IMR-90 (cell line): ENCODE measurements around the gene CHI3L1. TPM values are rescaled to one million over a fixed set of nuclear protein-coding genes. Genes with fewer than 3 reads are reported as not detected.

ENCODE experiments used
- ATAC-seq: fragments of 200-7000 bp; cut with Tn5 transposase; 2 replicates; pipeline ENCODE4 v1.9.1; 2020; ENCODE audit warnings: low read depth, mild to moderate bottlenecking, moderate library complexity
- BruUV-seq: library from RNA; stranded (reverse); fragments of 400-500 nt; replicated peaks from 2 replicates; lab custom pipeline; 2021; lab: Mats Ljungman, UMichigan
- CTCF ChIA-PET: fragments of 300-600 bp; formaldehyde crosslinking; extraction: SDS; loops from one replicate; lab custom pipeline; 2021; ENCODE audit warnings: antibody characterized with exemption; lab: Yijun Ruan, JAX
- POLR2A ChIA-PET: fragments of 300-600 bp; sonication (Branson Sonifier 250); formaldehyde crosslinking; loops from one replicate; lab custom pipeline; 2022; ENCODE audit warnings: antibody characterized with exemption; ENCODE audit not compliant: unreplicated experiment; lab: Charles Lee
- DNase-seq: peaks from one replicate; pipeline ENCODE4 v3.0.0; 2013
- H2AFZ ChIP-seq: replicated peaks from 2 replicates; pipeline ENCODE3; 2013; ENCODE audit warnings: low read length, mild to moderate bottlenecking; ENCODE audit not compliant: poor library complexity
- H2AK5ac ChIP-seq: 2 replicates; pipeline ENCODE4 v1.6.1; 2013; ENCODE audit warnings: low read depth, low read length, inconsistent platforms
- H2AK9ac ChIP-seq: replicated peaks from 2 replicates; pipeline ENCODE3; 2013; ENCODE audit warnings: mild to moderate bottlenecking, low read depth, low read length, moderate library complexity; ENCODE audit not compliant: poor library complexity
- H2BK120ac ChIP-seq: 2 replicates; pipeline ENCODE4 v1.6.1; 2013; ENCODE audit warnings: low read depth, low read length, inconsistent platforms
- H2BK15ac ChIP-seq: 3 replicates; pipeline ENCODE4 v1.6.1; 2013; ENCODE audit warnings: low read depth, low read length, inconsistent platforms
- H2BK20ac ChIP-seq: 2 replicates; pipeline ENCODE4 v1.6.1; 2013; ENCODE audit warnings: low read depth, mild to moderate bottlenecking, inconsistent platforms, low read length, moderate library complexity
- H2BK5ac ChIP-seq: 2 replicates; pipeline ENCODE4 v1.6.1; 2013; ENCODE audit warnings: mild to moderate bottlenecking, low read depth, low read length, inconsistent platforms; ENCODE audit not compliant: poor library complexity, severe bottlenecking
- H3K14ac ChIP-seq: replicated peaks from 2 replicates; pipeline ENCODE4 v1.6.1; 2013; ENCODE audit warnings: low read depth, low read length, inconsistent platforms
- H3K18ac ChIP-seq: 2 replicates; pipeline ENCODE4 v1.6.1; 2013; ENCODE audit warnings: low read depth, low read length, control low read depth
- H3K23ac ChIP-seq: 2 replicates; pipeline ENCODE4 v1.6.1; 2013; ENCODE audit warnings: low read depth, low read length, inconsistent platforms
- H3K27ac ChIP-seq: 2 replicates; pipeline ENCODE4 v1.5.1; 2013; ENCODE audit warnings: mild to moderate bottlenecking, control low read depth, low read length; ENCODE audit not compliant: insufficient read depth
- H3K27me3 ChIP-seq: 2 replicates; pipeline ENCODE4 v1.6.1; 2013; ENCODE audit warnings: low read length; ENCODE audit not compliant: control insufficient read depth, insufficient read depth
- H3K36me3 ChIP-seq: 2 replicates; pipeline ENCODE4 v1.6.1; 2013; ENCODE audit warnings: low read length, mixed read lengths; ENCODE audit not compliant: control insufficient read depth, insufficient read depth
- H3K4ac ChIP-seq: 2 replicates; pipeline ENCODE4 v1.6.1; 2013; ENCODE audit warnings: low read depth, low read length, inconsistent platforms
- H3K4me1 ChIP-seq: 2 replicates; pipeline ENCODE4 v1.6.1; 2013; ENCODE audit warnings: low read length, mixed read lengths; ENCODE audit not compliant: control insufficient read depth, insufficient read depth
- H3K4me2 ChIP-seq: 2 replicates; pipeline ENCODE4 v1.6.1; 2013; ENCODE audit warnings: low read depth, mild to moderate bottlenecking, control low read depth, low read length, moderate library complexity
- H3K4me3 ChIP-seq: 2 replicates; pipeline ENCODE4 v1.5.1; 2013; ENCODE audit warnings: low read depth, mild to moderate bottlenecking, control low read depth, low read length, moderate library complexity; ENCODE audit not compliant: insufficient read depth
- H3K56ac ChIP-seq: 2 replicates; pipeline ENCODE4 v1.6.1; 2013; ENCODE audit warnings: low read length, inconsistent platforms; ENCODE audit not compliant: insufficient read depth; ENCODE audit errors: extremely low read depth
- H3K79me1 ChIP-seq, 2 experiments: 2 replicates each; pipeline ENCODE4 v1.6.1; 2013; ENCODE audit warnings: low read length in 2 of 2, inconsistent platforms in 1 of 2, low read depth in 1 of 2
- H3K9ac ChIP-seq: 2 replicates; pipeline ENCODE4 v1.6.1; 2013; ENCODE audit warnings: low read depth, low read length, control low read depth
- H3K9me1 ChIP-seq: 2 replicates; pipeline ENCODE4 v1.6.1; 2013; ENCODE audit warnings: low read length, inconsistent platforms; ENCODE audit not compliant: insufficient read depth
- H3K9me3 ChIP-seq: 2 replicates; pipeline ENCODE4 v1.6.1; 2013; ENCODE audit warnings: low read length; ENCODE audit not compliant: control insufficient read depth, insufficient read depth
- H4K20me1 ChIP-seq: 2 replicates; pipeline ENCODE4 v1.6.1; 2013; ENCODE audit warnings: low read length, inconsistent platforms; ENCODE audit not compliant: insufficient read depth
- H4K5ac ChIP-seq: 2 replicates; pipeline ENCODE4 v1.6.1; 2013; ENCODE audit warnings: mild to moderate bottlenecking, low read depth, low read length, control low read depth
- H4K8ac ChIP-seq, 2 experiments: 2 replicates each; pipeline ENCODE4 v1.6.1; 2013; ENCODE audit warnings: low read depth in 2 of 2, low read length in 2 of 2, control low read depth in 1 of 2, inconsistent platforms in 1 of 2
- H4K91ac ChIP-seq: 2 replicates; pipeline ENCODE4 v1.6.1; 2013; ENCODE audit warnings: low read depth, low read length, inconsistent platforms; ENCODE audit not compliant: insufficient read depth
- BHLHE40 ChIP-seq: fragments of 150-350 bp; IDR thresholded peaks from 2 replicates; pipeline ENCODE4 v1.6.1; 2016; ENCODE audit warnings: mild to moderate bottlenecking, low read depth, low read length
- CEBPB ChIP-seq: IDR thresholded peaks from 2 replicates; pipeline ENCODE4 v1.6.1; 2012; ENCODE audit warnings: low read depth, low read length, improper control_type of control experiment
- CHD1 ChIP-seq: IDR thresholded peaks from 2 replicates; pipeline ENCODE4 v1.6.1; 2012; ENCODE audit warnings: low read depth, low read length, improper control_type of control experiment
- CTCF ChIP-seq: conservative IDR thresholded peaks from 2 replicates; pipeline ENCODE4 v1.5.1; 2012; ENCODE audit warnings: mild to moderate bottlenecking, low read depth, low read length, improper control_type of control experiment
- ELK1 ChIP-seq: fragments of 150-350 bp; IDR thresholded peaks from 2 replicates; pipeline ENCODE4 v1.6.1; 2016; ENCODE audit warnings: low read depth, mild to moderate bottlenecking, low read length, moderate library complexity, borderline replicate concordance
- FOS ChIP-seq: fragments of 150-350 bp; IDR thresholded peaks from 2 replicates; pipeline ENCODE4 v1.6.1; 2016; ENCODE audit warnings: low read depth, low read length
- MAFK ChIP-seq: IDR thresholded peaks from 2 replicates; pipeline ENCODE4 v1.6.1; 2012; ENCODE audit warnings: low read depth, low read length, improper control_type of control experiment
- MAZ ChIP-seq: IDR thresholded peaks from 2 replicates; pipeline ENCODE4 v1.6.1; 2012; ENCODE audit warnings: low read depth, mild to moderate bottlenecking, low read length, improper control_type of control experiment, moderate library complexity, borderline replicate concordance
- MXI1 ChIP-seq: IDR thresholded peaks from 2 replicates; pipeline ENCODE4 v1.6.1; 2012; ENCODE audit warnings: low read depth, mild to moderate bottlenecking, low read length, moderate library complexity, borderline replicate concordance
- NFE2L2 ChIP-seq: fragments of 150-350 bp; IDR thresholded peaks from 2 replicates; pipeline ENCODE4 v1.6.1; 2016; ENCODE audit warnings: low read depth, mild to moderate bottlenecking, low read length
- POLR2A ChIP-seq: IDR thresholded peaks from 2 replicates; pipeline ENCODE4 v1.6.1; 2012; ENCODE audit warnings: mild to moderate bottlenecking, low read depth, low read length
- RAD21 ChIP-seq: IDR thresholded peaks from 2 replicates; pipeline ENCODE4 v1.6.1; 2012; ENCODE audit warnings: low read length, improper control_type of control experiment
- RCOR1 ChIP-seq: IDR thresholded peaks from 2 replicates; pipeline ENCODE4 v1.6.1; 2012; ENCODE audit warnings: mild to moderate bottlenecking, low read length, improper control_type of control experiment; ENCODE audit not compliant: insufficient replicate concordance
- RFX5 ChIP-seq: IDR thresholded peaks from 2 replicates; pipeline ENCODE4 v1.8.0; 2012; ENCODE audit warnings: low read depth, mild to moderate bottlenecking, low read length, moderate library complexity
- SMC3 ChIP-seq: fragments of 150-350 bp; IDR thresholded peaks from 2 replicates; pipeline ENCODE4 v1.6.1; 2016; ENCODE audit warnings: low read depth, mild to moderate bottlenecking, antibody characterized with exemption, low read length, moderate library complexity
- USF2 ChIP-seq: fragments of 150-350 bp; IDR thresholded peaks from 2 replicates; pipeline ENCODE4 v1.6.1; 2017; ENCODE audit warnings: mild to moderate bottlenecking, antibody characterized with exemption, low read length, low read depth
- dilution Hi-C: fragments of 300-500 bp; cut with HindIII; formaldehyde crosslinking; loops from one replicate; pipeline ENCODE4 v1.14.3; 2018; ENCODE audit warnings: low sequenced_read_pairs; ENCODE audit not compliant: unreplicated experiment
- in situ Hi-C: fragments of 300-500 bp; cut with MboI; formaldehyde crosslinking; loops from 3 replicates; pipeline ENCODE4 v1.14.3; 2019; ENCODE audit warnings: low sequenced_read_pairs, inconsistent platforms, mixed read lengths
- intact Hi-C: fragments of 100-400 bp; cut with micrococcal nuclease; formaldehyde crosslinking; loops from 2 replicates; pipeline ENCODE4 v1.10.0; 2022
- polyA plus RNA-seq, 3 experiments: library from polyadenylated mRNA; depleted of rRNA; stranded (reverse); fragments of >200 nt; gene quantifications; 2 replicates each; pipeline ENCODE4 v1.2.3, GENCODE V29; 2012; ENCODE audit warnings: low replicate concordance in 1 of 3
- total RNA-seq: library from RNA; depleted of rRNA; stranded (reverse); fragments of >200 nt; gene quantifications from 2 replicates; pipeline ENCODE4 v1.2.3, GENCODE V29; 2012

Gene CHI3L1
- total and polyA plus RNA-seq, 2 of the 4 experiments (the other 2 are of a cell fraction), result 0.17 TPM; not detected in 1

- Histone ChIP-seq H4K20me1 (no peaks in the 10 kb centered on the region), H4K8ac (no peak overlapping the region), H3K27ac (no peak overlapping the region), H3K4me1 (no peaks in the 10 kb centered on the region), H4K5ac (no peak overlapping the region), H3K36me3 (no peaks in the 10 kb centered on the region), H3K9me1 (no peaks in the 10 kb centered on the region), H2BK120ac (no peak overlapping the region), H2BK15ac (no peak overlapping the region), H2AK5ac (no peak overlapping the region), H3K79me1 (no peaks in the 10 kb centered on the region), H3K9me3 (no peaks in the 10 kb centered on the region), H3K4me3 (no peak overlapping the region), H2AFZ (no peak overlapping the region), H2BK5ac (no peak overlapping the region), H3K18ac (no peak overlapping the region), H2BK20ac (no peak overlapping the region), H3K4ac (no peak overlapping the region), H3K27me3 (peaks cover 11% of the 10 kb centered on the region), H3K4me2 (no peak overlapping the region), H2AK9ac (no peak overlapping the region), H3K23ac (no peak overlapping the region), H4K91ac (no peak overlapping the region), H3K14ac (no peak overlapping the region), H3K9ac (no peak overlapping the region), H3K56ac (no peak overlapping the region)
- BruUV-seq, result no TSS peak
- ATAC-seq, result no peak
- in situ Hi-C loops (loop anchor here (5.0 kb wide), 1 partner anchor 93 kb away; no protein-coding TSS in a partner anchor), dilution Hi-C loops (no loop called here), intact Hi-C loops (no loop called here)
- CTCF ChIA-PET, result interaction anchor here (3.4 kb wide), 1 partner anchor 170 kb away, joined by 14 read pairs; no protein-coding TSS in a partner anchor
- POLR2A ChIA-PET, result no interaction called here
- no peak for DNase-seq
- TF ChIP-seq NFE2L2, result no peak
- no peak for TF ChIP-seq FOS
- no peak for TF ChIP-seq RFX5
- no peak for TF ChIP-seq BHLHE40
- TF ChIP-seq CHD1, result no peak
- no peak for TF ChIP-seq RCOR1
- no peak for TF ChIP-seq MAZ
- TF ChIP-seq POLR2A, result no peak
- TF ChIP-seq RAD21, result no peak
- no peak for TF ChIP-seq USF2
- no peak for TF ChIP-seq CTCF
- no peak for TF ChIP-seq MAFK
- no peak for TF ChIP-seq MXI1
- TF ChIP-seq SMC3, result no peak
- TF ChIP-seq CEBPB, result no peak
- no peak for TF ChIP-seq ELK1
These were observed 23.8 kb upstream of the CHI3L1 start for GRCh38 chr1:203210350-203210749.
